ENCODE measurements around the gene EEFSEC. TPM values are rescaled to one million over a fixed set of nuclear protein-coding genes. Genes with fewer than 3 reads are reported as not detected.

Gene EEFSEC
- total RNA-seq, 1 experiment from 2014 or later: 37.7 TPM

DNA sequence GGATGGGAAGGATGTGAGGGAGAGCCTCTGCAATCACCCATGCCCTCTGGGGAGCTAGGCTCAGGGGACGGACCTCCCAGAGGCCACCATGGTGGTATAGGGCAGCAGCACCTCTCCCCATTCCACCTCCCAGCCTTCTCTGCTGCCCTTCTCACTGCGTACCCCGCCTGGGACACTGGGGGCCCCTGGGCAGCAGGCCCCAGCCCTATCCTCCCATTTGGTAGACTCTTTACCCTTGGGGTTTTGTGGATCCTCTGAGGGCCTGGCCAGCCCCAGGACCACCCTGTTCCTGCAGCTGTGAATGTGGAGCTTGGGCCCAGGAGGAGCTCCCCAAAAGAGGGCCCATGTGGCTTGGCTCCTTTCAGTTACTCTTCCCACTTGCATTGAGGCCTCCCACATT lies 181.5 kb downstream of the EEFSEC start:
- no peak overlapping the region for H3K27ac Mint-ChIP-seq (ENCODE audit: unreplicated experiment)
- H3K27me3 Mint-ChIP-seq (ENCODE audit: unreplicated experiment): no peaks in the 10 kb centered on the region
- no peak overlapping the region for H3K4me3 Mint-ChIP-seq (ENCODE audit: low read depth, unreplicated experiment)
- no peaks in the 10 kb centered on the region for H3K36me3 Mint-ChIP-seq (ENCODE audit: insufficient read depth, unreplicated experiment)
- intact Hi-C loops (cut with micrococcal nuclease; ENCODE audit: unreplicated experiment): no loop called here
- DNase-seq: no peak
- no peaks in the 10 kb centered on the region for H3K9me3 Mint-ChIP-seq (ENCODE audit: low read depth, unreplicated experiment)
- no TSS peak for BruUV-seq (replicated peaks)
- TF ChIP-seq, protein P1, sequence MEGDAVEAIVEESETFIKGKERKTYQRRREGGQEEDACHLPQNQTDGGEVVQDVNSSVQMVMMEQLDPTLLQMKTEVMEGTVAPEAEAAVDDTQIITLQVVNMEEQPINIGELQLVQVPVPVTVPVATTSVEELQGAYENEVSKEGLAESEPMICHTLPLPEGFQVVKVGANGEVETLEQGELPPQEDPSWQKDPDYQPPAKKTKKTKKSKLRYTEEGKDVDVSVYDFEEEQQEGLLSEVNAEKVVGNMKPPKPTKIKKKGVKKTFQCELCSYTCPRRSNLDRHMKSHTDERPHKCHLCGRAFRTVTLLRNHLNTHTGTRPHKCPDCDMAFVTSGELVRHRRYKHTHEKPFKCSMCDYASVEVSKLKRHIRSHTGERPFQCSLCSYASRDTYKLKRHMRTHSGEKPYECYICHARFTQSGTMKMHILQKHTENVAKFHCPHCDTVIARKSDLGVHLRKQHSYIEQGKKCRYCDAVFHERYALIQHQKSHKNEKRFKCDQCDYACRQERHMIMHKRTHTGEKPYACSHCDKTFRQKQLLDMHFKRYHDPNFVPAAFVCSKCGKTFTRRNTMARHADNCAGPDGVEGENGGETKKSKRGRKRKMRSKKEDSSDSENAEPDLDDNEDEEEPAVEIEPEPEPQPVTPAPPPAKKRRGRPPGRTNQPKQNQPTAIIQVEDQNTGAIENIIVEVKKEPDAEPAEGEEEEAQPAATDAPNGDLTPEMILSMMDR (IDR thresholded peaks at IDR 0.05; ENCODE audit: unreplicated experiment): no peak
- CTCF ChIA-PET: no interaction called here
- H3K4me1 Mint-ChIP-seq (ENCODE audit: low read depth, unreplicated experiment): peaks cover 34% of the 10 kb centered on the region

DNA sequence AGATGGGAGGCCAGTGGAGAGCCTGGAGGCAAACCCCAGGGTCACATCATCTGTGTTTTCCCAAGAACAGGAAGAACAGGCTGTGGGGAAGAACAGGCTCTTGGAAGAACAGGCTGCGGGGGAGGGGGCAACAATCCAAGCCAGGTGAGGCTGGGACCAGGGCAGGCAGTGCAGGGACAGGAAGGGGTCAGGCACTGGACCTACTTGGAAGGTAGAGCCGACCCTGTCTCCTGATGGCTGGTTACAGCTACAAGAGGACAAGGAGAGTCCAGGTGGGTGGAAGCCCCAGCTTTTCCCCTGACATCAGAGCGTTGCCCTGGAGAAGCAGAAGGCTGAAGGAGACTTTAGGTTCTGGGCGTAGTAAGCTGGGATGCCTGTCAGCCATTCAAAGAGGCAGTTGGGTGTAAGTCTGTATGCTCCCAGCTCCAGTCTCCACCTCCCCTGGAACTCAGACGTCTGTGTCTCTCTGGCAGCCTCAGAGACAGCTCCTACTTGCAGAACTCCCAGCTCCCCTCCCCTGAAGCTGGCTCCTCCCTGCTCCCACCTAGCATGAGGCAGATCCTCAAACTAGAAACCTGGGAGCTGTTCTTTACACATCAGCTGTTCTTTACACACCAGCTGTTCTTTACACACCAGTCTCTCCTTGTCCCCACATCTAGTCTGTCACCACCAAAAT lies 182.5 kb downstream of the EEFSEC start:
- H3K27ac Mint-ChIP-seq (ENCODE audit: unreplicated experiment): peak overlapping the region; percentile 9
- BruUV-seq (replicated peaks): no TSS peak
- no peaks in the 10 kb centered on the region for H3K9me3 Mint-ChIP-seq (ENCODE audit: low read depth, unreplicated experiment)
- intact Hi-C loops (cut with micrococcal nuclease; ENCODE audit: unreplicated experiment): no loop called here
- CTCF ChIA-PET: no interaction called here
- H3K36me3 Mint-ChIP-seq (ENCODE audit: insufficient read depth, unreplicated experiment): no peaks in the 10 kb centered on the region
- peaks cover 34% of the 10 kb centered on the region for H3K4me1 Mint-ChIP-seq (ENCODE audit: low read depth, unreplicated experiment)
- TF ChIP-seq, protein P1 (IDR thresholded peaks at IDR 0.05; ENCODE audit: unreplicated experiment): no peak
- no peaks in the 10 kb centered on the region for H3K27me3 Mint-ChIP-seq (ENCODE audit: unreplicated experiment)
- peak; percentile 58 for DNase-seq
- no peak overlapping the region for H3K4me3 Mint-ChIP-seq (ENCODE audit: low read depth, unreplicated experiment)

DNA sequence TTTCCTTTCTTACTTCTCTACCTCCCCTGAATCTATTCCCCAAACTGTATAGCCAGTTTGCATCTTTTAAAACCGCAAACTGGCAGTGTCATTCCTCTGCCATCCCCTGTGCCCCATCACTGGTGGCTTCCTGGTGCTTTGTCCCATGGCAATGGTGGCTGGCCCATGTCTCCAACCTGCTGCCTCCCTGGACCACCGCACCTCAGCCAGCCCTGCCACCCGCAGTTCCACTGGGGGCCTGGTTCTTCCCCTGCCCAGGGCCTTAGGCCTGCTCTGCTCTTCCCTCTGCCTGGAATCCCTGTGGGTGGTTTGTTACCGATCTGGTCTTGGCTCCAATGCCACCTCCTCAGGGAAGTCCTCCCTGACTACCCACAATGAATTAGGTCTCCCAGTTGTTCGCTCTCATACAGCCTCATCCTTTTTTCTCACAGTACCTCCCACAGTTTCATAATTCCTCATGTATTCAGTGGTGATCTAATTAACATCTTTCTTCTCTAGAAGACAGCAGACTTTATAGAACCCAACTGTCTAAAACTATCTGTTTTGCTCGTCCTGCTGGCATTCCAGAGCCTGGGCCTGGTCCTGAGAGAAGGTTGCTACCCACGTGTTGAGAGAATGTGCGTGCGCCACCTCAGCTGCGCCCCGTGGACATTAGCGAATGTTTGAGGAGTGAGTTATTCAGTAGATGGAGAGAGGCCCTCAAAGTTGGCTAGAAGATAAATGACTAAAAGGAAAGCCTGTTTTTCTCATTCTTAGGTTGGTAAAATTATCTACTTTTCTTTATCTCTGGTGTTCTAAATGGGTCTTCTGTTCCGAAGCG lies 183.3 kb downstream of the EEFSEC start:
- no peak for DNase-seq
- Mint-ChIP-seq H3K4me3 (ENCODE audit: low read depth, unreplicated experiment) (no peak overlapping the region), H3K9me3 (ENCODE audit: low read depth, unreplicated experiment) (no peaks in the 10 kb centered on the region), H3K27me3 (ENCODE audit: unreplicated experiment) (no peaks in the 10 kb centered on the region), H3K4me1 (ENCODE audit: low read depth, unreplicated experiment) (peaks cover 34% of the 10 kb centered on the region), H3K36me3 (ENCODE audit: insufficient read depth, unreplicated experiment) (no peaks in the 10 kb centered on the region), H3K27ac (ENCODE audit: unreplicated experiment) (no peak overlapping the region)
- BruUV-seq (replicated peaks): no TSS peak
- CTCF ChIA-PET: no interaction called here
- intact Hi-C loops (cut with micrococcal nuclease; ENCODE audit: unreplicated experiment): no loop called here
- TF ChIP-seq, protein P1 (IDR thresholded peaks at IDR 0.05; ENCODE audit: unreplicated experiment): no peak

DNA sequence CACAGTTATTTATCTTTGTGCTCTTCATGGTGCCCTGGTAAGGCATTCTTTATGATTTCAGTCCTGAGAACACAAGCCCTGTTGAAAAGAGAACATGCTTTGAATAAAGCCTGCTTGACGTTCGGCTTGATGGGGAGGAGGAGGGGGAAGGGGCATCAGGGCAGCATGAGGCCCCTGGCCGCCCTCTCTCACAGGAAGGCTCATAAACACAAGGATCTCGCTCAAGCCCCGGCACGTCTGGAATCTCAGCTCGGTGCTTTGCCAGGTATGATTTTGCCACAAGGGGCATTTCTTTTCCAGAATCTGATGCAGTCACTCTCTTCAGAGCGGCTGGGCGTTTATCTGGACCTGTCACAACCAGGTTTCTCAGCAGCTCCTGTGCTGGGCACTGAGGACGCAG lies 184.0 kb downstream of the EEFSEC start:
- Mint-ChIP-seq H3K9me3 (ENCODE audit: low read depth, unreplicated experiment) (no peaks in the 10 kb centered on the region), H3K4me3 (ENCODE audit: low read depth, unreplicated experiment) (no peak overlapping the region), H3K4me1 (ENCODE audit: low read depth, unreplicated experiment) (peaks cover 34% of the 10 kb centered on the region), H3K36me3 (ENCODE audit: insufficient read depth, unreplicated experiment) (no peaks in the 10 kb centered on the region), H3K27me3 (ENCODE audit: unreplicated experiment) (no peaks in the 10 kb centered on the region), H3K27ac (ENCODE audit: unreplicated experiment) (no peak overlapping the region)
- TF ChIP-seq, protein P1 (IDR thresholded peaks at IDR 0.05; ENCODE audit: unreplicated experiment): no peak
- intact Hi-C loops (cut with micrococcal nuclease; ENCODE audit: unreplicated experiment): no loop called here
- BruUV-seq (replicated peaks): no TSS peak
- CTCF ChIA-PET: no interaction called here
- no peak for DNase-seq

Measured in Calu3 (cell line).